DOHH2 (cell line): ENCODE results near the gene AKR1C8.
"Not testable (repeated sequence)": the region's sequence is repeated elsewhere in the genome, so short reads cannot be mapped to it uniquely, and the experiment has no call there.

Experiments
- H3F3A ChIP-seq: fragments of 200-600 bp; sonication (generic), shearing (Covaris generic); 2 replicates; pipeline ENCODE4 v1.6.0; 2016; ENCODE audit warnings: antibody characterized with exemption, mild to moderate bottlenecking; ENCODE audit not compliant: control insufficient read depth, insufficient read depth
- H3K27ac ChIP-seq: fragments of 200-600 bp; sonication (generic); 2 replicates; pipeline ENCODE4 v1.5.1; 2014; ENCODE audit warnings: low read depth, mild to moderate bottlenecking, low read length, moderate library complexity
- H3K27me3 ChIP-seq: fragments of 200-600 bp; sonication (generic); 2 replicates; pipeline ENCODE4 v1.6.1; 2014; ENCODE audit warnings: mild to moderate bottlenecking, low read length, mixed read lengths; ENCODE audit not compliant: control insufficient read depth
- H3K36me3 ChIP-seq: fragments of 200-600 bp; sonication (generic); 2 replicates; pipeline ENCODE4 v1.6.1; 2014; ENCODE audit warnings: mild to moderate bottlenecking, low read length, moderate library complexity, mixed read lengths; ENCODE audit not compliant: control insufficient read depth
- H3K4me1 ChIP-seq: fragments of 200-600 bp; sonication (generic); 2 replicates; pipeline ENCODE4 v1.6.1; 2014; ENCODE audit warnings: mild to moderate bottlenecking, low read length, mixed read lengths; ENCODE audit not compliant: control insufficient read depth
- H3K4me2 ChIP-seq: fragments of 200-600 bp; sonication (generic); 2 replicates; pipeline ENCODE4 v1.6.0; 2014; ENCODE audit warnings: mild to moderate bottlenecking, low read length, moderate library complexity
- H3K4me3 ChIP-seq: fragments of 200-600 bp; sonication (generic); 2 replicates; pipeline ENCODE4 v1.5.1; 2014; ENCODE audit warnings: mild to moderate bottlenecking, low read length, mixed read lengths
- H3K79me2 ChIP-seq: fragments of 200-600 bp; sonication (generic); 2 replicates; pipeline ENCODE4 v1.6.1; 2014; ENCODE audit warnings: mild to moderate bottlenecking, low read length, mixed read lengths; ENCODE audit not compliant: control insufficient read depth
- H3K9me2 ChIP-seq: fragments of 200-600 bp; sonication (generic); replicated peaks from 2 replicates; pipeline ENCODE4 v1.6.1; 2014; ENCODE audit warnings: mild to moderate bottlenecking, low read length, mixed read lengths; ENCODE audit not compliant: control insufficient read depth
- H3K9me3 ChIP-seq: fragments of 200-600 bp; sonication (generic); 2 replicates; pipeline ENCODE4 v1.6.1; 2014; ENCODE audit warnings: antibody characterized with exemption, low read length, mixed read lengths; ENCODE audit not compliant: control insufficient read depth, insufficient read depth
- H4K20me1 ChIP-seq: fragments of 200-600 bp; sonication (generic); 2 replicates; pipeline ENCODE4 v1.6.0; 2014; ENCODE audit warnings: low read depth, mild to moderate bottlenecking, antibody characterized with exemption, low read length, moderate library complexity; ENCODE audit not compliant: control insufficient read depth, insufficient read depth
- CTCF ChIP-seq: fragments of 200-600 bp; sonication (generic); IDR thresholded peaks from one replicate; pipeline ENCODE4 v1.5.1; 2014; ENCODE audit warnings: antibody characterized with exemption, mild to moderate bottlenecking, low read depth, low read length; ENCODE audit not compliant: poor library complexity, severe bottlenecking
- EZH2phosphoT487 ChIP-seq: fragments of 200-600 bp; sonication (generic); IDR thresholded peaks from 2 replicates; pipeline ENCODE4 v1.6.1; 2017; ENCODE audit warnings: borderline replicate concordance, mild to moderate bottlenecking, antibody characterized with exemption, low read length, moderate library complexity, mixed read lengths

The AKR1C8 gene

GRCh38 chr10:5187867-5188266, 2.9 kb upstream of the AKR1C8 start:
- H3K4me2 ChIP-seq, result no peak overlapping the region
- H3F3A ChIP-seq, result no peaks in the 10 kb centered on the region
- no peaks in the 10 kb centered on the region for H3K36me3 ChIP-seq
- TF ChIP-seq EZH2phosphoT487, result no peak
- no peak for TF ChIP-seq CTCF
- H3K4me3 ChIP-seq, result no peak overlapping the region
- no peaks in the 10 kb centered on the region for H3K9me2 ChIP-seq
- no peaks in the 10 kb centered on the region for H3K4me1 ChIP-seq
- H3K9me3 ChIP-seq, result no peaks in the 10 kb centered on the region
- no peaks in the 10 kb centered on the region for H4K20me1 ChIP-seq
- H3K27me3 ChIP-seq, result no peaks in the 10 kb centered on the region
- H3K79me2 ChIP-seq, result no peaks in the 10 kb centered on the region
- no peak overlapping the region for H3K27ac ChIP-seq

DNA sequence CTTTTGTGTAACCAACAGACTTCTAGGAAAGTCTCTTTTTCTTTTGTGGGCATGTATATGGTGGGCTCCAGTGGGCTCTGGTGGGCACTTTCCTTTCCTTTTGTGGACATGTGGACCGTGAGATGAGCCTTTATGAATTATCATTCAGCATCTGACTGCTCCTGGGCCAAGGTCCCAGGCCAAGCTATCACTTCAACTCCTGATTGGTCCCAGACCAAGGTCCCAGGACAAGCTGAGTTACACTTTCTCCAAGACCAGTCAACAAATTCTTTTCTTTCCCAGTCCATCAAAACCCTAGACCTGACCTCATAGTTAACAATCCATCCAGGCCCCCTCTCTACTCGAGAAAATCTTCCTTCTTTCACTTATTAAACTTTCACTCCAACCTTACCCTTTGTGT, 1.0 kb downstream of the AKR1C8 start:
- Histone ChIP-seq H3K27me3 (no peaks in the 10 kb centered on the region), H3K9me2 (no peaks in the 10 kb centered on the region), H3K36me3 (no peaks in the 10 kb centered on the region), H3K4me2 (no peak overlapping the region), H3K79me2 (no peaks in the 10 kb centered on the region), H3K4me1 (no peaks in the 10 kb centered on the region), H4K20me1 (no peaks in the 10 kb centered on the region), H3K9me3 (no peaks in the 10 kb centered on the region), H3K27ac (no peak overlapping the region), H3F3A (no peaks in the 10 kb centered on the region), H3K4me3 (no peak overlapping the region)
- no peak for TF ChIP-seq EZH2phosphoT487

DNA sequence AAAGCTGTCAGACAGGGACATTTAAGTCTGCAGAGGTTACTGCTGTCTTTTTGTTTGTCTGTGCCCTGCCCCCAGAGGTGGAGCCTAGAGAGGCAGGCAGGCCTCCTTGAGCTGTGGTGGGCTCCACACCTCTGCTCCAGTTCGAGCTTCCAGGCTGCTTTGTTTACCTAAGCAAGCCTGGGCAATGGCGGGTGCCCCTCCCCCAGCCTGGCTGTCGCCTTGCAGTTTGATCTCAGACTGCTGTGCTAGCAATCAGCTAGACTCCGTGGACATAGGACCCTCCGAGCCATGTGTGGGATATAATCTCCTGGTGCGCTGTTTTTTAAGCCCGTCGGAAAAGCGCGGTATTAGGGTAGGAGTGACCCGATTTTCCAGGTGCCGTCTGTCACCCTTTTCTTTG, 4.4 kb downstream of the AKR1C8 start:
- H3K4me3 ChIP-seq, H3K9me3 ChIP-seq, H3K4me2 ChIP-seq, H3F3A ChIP-seq, H3K27ac ChIP-seq, H3K36me3 ChIP-seq, H4K20me1 ChIP-seq, H3K9me2 ChIP-seq, H3K27me3 ChIP-seq, H3K4me1 ChIP-seq, H3K79me2 ChIP-seq: not testable (repeated sequence)

DNA sequence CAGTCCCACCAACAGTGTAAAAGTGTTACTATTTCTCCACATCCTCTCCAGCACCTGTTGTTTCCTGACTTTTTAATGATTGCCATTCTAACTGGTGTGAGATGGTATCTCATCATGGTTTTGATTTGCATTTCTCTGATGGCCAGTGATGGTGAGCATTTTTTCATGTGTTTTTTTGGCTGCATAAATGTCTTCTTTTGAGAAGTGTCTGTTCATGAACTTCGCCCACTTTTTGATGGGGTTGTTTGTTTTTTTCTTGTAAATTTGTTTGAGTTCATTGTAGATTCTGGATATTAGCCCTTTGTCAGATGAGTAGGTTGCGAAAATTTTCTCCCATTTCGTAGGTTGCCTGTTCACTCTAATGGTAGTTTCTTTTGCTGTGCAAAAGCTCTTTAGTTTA, 9.4 kb downstream of the AKR1C8 start:
- H4K20me1 ChIP-seq, H3K4me2 ChIP-seq, H3K36me3 ChIP-seq, H3K27ac ChIP-seq, H3K4me3 ChIP-seq, H3F3A ChIP-seq, H3K79me2 ChIP-seq, H3K9me2 ChIP-seq, H3K9me3 ChIP-seq, H3K27me3 ChIP-seq, H3K4me1 ChIP-seq: not testable (repeated sequence)

- no peak overlapping the region for H3K4me2 ChIP-seq
- no peaks in the 10 kb centered on the region for H4K20me1 ChIP-seq
- H3K27ac ChIP-seq, result no peak overlapping the region
- H3K9me2 ChIP-seq, result no peaks in the 10 kb centered on the region
- H3K4me1 ChIP-seq, result no peaks in the 10 kb centered on the region
- TF ChIP-seq CTCF (no peak), EZH2phosphoT487 (no peak)
- H3F3A ChIP-seq, result no peaks in the 10 kb centered on the region
- no peaks in the 10 kb centered on the region for H3K79me2 ChIP-seq
- peaks cover 10% of the 10 kb centered on the region for H3K9me3 ChIP-seq
- no peaks in the 10 kb centered on the region for H3K36me3 ChIP-seq
- H3K27me3 ChIP-seq, result no peaks in the 10 kb centered on the region
- H3K4me3 ChIP-seq, result no peak overlapping the region
Measured at GRCh38 chr10:5168897-5169420, 16.0 kb downstream of the AKR1C8 start.
